Neuron (in vitro differentiated cells): ENCODE results near the gene PDZRN4.
"Not testable (repeated sequence)": the region's sequence is repeated elsewhere in the genome, so short reads cannot be mapped to it uniquely, and the experiment has no call there.

Experiments
- H2AFZ ChIP-seq: one replicate; pipeline ENCODE4 v1.6.1; 2013; ENCODE audit warnings: low read depth, mild to moderate bottlenecking, inconsistent platforms, low read length, moderate library complexity
- H3K27me3 ChIP-seq: one replicate; pipeline ENCODE4 v1.6.1; 2013; ENCODE audit warnings: low read length; ENCODE audit not compliant: insufficient read depth
- H3K36me3 ChIP-seq: one replicate; pipeline ENCODE4 v1.6.1; 2013; ENCODE audit warnings: low read length; ENCODE audit not compliant: insufficient read depth
- H3K4me1 ChIP-seq: one replicate; pipeline ENCODE4 v1.6.1; 2013; ENCODE audit warnings: low read length; ENCODE audit not compliant: insufficient read depth
- H3K4me3 ChIP-seq: 2 replicates; pipeline ENCODE4 v1.5.1; 2013; ENCODE audit warnings: mild to moderate bottlenecking, low read length, moderate library complexity
- H3K9me3 ChIP-seq: one replicate; pipeline ENCODE4 v1.6.1; 2013; ENCODE audit warnings: low read length

The PDZRN4 gene

DNA sequence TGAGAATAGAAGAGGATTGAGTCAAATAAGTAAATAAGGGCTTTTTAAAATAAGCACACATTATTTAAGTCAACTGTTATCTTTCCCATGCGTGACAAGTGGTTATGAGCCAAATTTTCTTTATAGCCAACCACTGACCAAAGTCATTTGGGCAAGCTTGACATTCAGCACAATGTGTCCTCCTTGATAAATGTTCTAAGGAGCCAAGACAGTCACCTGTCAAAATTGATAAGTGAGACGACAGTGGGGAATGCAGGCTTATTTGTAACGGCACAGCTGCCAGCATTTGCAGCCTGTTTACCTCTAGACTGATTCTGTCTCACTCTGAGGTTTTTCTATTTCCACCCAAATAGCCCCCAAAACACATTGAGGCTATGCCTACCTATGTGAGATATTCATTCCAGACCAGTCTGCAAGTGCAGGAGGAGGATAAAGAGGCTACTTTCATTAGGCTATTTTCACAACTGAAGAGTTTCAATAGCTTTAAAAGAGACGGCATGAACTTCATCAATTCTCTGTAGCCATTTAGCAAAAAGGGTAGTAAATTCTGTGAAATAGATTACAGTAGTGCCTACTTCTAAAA lies 339.5 kb downstream of the PDZRN4 start:
- Histone ChIP-seq H3K36me3 (no peaks in the 10 kb centered on the region), H3K9me3 (no peaks in the 10 kb centered on the region), H3K4me1 (no peaks in the 10 kb centered on the region), H3K4me3 (no peak overlapping the region), H2AFZ (no peak overlapping the region), H3K27me3 (no peaks in the 10 kb centered on the region)

DNA sequence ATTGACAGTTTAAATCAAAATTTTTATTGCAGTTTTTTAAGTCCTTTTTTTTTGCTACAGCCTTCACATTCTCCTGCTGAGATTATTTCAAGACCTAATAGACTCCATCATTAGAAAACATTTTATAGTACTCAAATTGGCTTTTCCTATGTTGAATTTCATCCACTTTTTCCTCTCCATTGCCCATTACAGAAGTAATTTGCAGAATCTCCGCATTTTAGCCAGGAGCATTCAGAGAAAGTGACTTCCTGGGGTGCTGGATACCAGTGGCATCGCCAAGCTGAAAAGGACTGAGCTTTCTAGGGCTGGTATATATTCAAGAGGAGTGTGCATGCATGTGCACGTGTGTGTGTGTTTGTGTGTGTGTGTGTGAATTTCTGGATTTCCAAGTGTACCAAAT lies 340.8 kb downstream of the PDZRN4 start:
- no peaks in the 10 kb centered on the region for H3K9me3 ChIP-seq
- no peaks in the 10 kb centered on the region for H3K4me1 ChIP-seq
- no peaks in the 10 kb centered on the region for H3K27me3 ChIP-seq
- no peak overlapping the region for H2AFZ ChIP-seq
- H3K4me3 ChIP-seq = no peak overlapping the region
- no peaks in the 10 kb centered on the region for H3K36me3 ChIP-seq

DNA sequence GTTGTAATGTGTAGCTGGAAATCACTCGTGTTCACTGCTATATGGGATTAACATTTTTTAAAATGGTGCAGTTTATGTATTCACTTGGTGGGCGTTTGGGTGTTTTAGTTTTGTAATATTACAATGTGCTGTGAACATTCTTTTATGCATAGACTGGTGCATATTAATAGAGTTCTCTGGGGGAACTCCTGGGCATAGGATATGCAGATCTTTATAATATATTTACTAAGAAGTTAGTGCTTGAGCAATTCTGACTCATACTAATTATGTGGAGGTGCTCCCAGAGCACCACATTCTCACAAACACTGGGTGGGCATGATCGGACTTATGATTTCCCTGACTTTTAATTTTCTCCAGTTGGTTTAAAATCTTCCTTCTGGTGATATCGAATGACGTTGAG lies 342.3 kb downstream of the PDZRN4 start:
- Histone ChIP-seq H3K36me3 (no peaks in the 10 kb centered on the region), H3K4me1 (no peaks in the 10 kb centered on the region), H3K27me3 (no peaks in the 10 kb centered on the region), H3K4me3 (no peak overlapping the region), H3K9me3 (no peaks in the 10 kb centered on the region), H2AFZ (no peak overlapping the region)

DNA sequence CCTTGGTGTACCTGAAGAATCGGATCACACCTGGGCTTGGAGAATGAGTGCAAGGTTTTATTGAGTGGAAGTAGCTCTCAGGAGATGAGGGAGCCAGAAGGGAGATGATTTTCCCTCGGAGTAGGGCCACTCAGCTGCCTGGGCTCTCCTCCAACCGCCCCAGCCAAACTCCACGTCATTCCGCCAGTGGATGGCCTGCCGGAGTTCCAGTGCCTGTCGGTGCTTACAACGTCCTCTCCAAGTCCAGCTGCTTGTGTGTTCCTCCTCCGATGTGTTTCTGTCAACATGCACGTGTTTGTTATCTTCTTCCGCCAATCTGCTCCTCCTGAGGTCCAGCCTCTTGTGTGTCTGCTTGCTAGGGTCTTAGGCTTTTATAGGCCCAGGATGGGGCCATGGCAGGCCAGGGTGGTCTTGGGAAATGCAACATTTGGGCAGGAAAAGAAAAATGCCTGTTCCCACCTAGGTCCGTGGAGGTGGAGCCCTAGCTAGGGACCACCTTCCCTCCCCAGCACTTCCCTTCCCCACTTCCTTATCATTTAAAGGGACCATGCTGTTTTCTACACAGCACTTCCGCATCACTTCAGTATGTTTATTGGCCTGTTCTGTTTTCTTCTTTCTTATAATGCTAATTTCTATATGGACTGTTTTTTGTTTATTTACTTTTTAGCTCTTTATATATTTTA lies 343.2 kb downstream of the PDZRN4 start:
- Histone ChIP-seq H2AFZ (no peak overlapping the region), H3K36me3 (no peaks in the 10 kb centered on the region), H3K27me3 (no peaks in the 10 kb centered on the region), H3K4me3 (no peak overlapping the region), H3K9me3 (no peaks in the 10 kb centered on the region), H3K4me1 (no peaks in the 10 kb centered on the region)

DNA sequence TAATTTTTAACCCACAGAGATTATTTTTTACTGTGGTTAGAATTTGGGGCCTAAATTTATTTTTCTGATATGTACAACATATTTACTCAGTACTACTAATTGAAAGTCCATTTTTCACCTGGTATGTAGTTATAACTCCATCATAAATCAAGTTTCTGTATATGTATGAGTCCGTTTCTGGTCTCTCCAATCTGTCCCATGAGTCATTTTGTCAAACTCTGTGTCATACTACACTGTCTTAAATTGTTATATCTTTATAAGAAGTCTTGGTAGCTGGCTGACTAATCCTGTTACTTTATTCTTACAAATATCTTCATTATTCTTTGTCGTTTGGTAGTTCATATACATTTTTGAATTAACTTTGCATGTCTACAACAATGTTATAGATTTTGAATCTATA lies 344.0 kb downstream of the PDZRN4 start:
- no peak overlapping the region for H3K4me3 ChIP-seq
- H3K4me1 ChIP-seq = no peaks in the 10 kb centered on the region
- H2AFZ ChIP-seq = no peak overlapping the region
- H3K27me3 ChIP-seq = no peaks in the 10 kb centered on the region
- H3K9me3 ChIP-seq = no peaks in the 10 kb centered on the region
- no peaks in the 10 kb centered on the region for H3K36me3 ChIP-seq

DNA sequence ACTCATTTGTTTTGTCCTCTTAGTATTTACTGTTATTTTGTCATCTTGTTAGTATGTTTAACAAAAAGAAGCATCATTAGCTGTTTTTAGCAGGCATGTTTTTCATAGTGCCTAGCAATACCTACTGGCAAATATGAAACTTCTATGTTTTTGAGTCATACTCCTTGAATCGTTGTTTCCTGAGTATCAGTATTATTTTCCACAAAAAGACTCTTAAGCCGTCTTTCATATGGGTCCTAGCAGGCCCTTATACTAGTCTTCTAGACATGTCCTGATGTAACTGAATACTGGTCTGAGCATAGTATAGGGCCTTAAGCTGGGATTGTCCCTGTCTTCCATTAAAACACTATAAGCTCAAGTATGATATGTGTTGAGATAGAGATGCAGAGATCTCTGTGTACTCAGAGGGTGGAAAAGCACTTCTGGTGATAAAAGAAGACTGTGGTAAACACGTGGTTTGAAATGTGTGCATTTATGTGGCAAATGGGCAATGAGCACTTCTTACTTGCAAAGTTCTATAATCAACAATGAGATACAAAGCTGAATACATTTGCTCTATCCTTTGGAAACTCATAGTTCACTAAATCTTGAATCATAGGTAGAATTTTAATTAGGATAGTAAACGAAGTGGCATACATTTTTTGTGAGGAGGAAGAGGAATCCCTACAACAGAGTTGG lies 348.8 kb downstream of the PDZRN4 start:
- no peaks in the 10 kb centered on the region for H3K36me3 ChIP-seq
- H3K4me3 ChIP-seq = no peak overlapping the region
- H3K9me3 ChIP-seq = no peaks in the 10 kb centered on the region
- no peaks in the 10 kb centered on the region for H3K27me3 ChIP-seq
- H2AFZ ChIP-seq = no peak overlapping the region
- no peaks in the 10 kb centered on the region for H3K4me1 ChIP-seq

DNA sequence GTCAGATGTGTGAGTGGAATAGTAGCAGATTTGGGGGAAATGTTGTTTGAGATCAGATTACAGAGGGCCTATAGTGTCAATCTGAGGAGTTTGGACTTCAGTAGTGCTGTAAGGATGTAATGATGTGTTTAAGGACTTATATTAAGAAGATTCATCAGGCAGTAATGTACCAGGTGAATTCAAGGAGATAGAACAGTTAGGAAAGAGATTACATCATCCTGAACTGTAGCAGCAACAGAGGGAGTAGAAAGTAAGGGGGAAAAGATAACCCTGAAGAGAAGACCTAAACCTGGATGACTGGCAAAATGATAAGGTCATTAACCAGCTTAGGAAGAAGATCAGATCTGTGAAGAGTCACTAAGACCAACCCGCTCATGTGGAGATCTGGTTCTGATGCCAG lies 349.4 kb downstream of the PDZRN4 start:
- Histone ChIP-seq H3K9me3 (no peaks in the 10 kb centered on the region), H2AFZ (no peak overlapping the region), H3K27me3 (no peaks in the 10 kb centered on the region), H3K4me3 (no peak overlapping the region), H3K36me3 (no peaks in the 10 kb centered on the region), H3K4me1 (no peaks in the 10 kb centered on the region)

DNA sequence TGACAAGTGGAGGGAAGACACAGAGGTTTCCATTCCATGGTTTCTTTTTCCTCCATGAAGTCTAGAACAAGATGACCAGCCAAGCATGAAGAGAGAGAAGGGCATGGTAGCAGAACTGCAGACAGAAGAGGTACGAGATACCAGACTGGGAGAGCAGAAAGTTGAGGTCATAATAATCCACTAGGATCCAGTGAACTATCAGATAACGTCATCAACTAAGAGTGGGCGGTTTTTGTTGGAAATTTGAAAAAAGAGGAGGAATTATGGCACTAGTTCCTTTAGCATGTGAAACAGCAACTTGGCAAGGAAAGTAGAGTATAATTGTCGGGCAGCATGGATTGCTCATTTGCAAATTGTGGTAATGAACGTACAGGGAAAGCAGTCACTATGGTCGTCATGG lies 357.6 kb downstream of the PDZRN4 start:
- H3K36me3 ChIP-seq = no peaks in the 10 kb centered on the region
- no peaks in the 10 kb centered on the region for H3K9me3 ChIP-seq
- no peaks in the 10 kb centered on the region for H3K27me3 ChIP-seq
- H2AFZ ChIP-seq = no peak overlapping the region
- no peaks in the 10 kb centered on the region for H3K4me1 ChIP-seq
- no peak overlapping the region for H3K4me3 ChIP-seq

DNA sequence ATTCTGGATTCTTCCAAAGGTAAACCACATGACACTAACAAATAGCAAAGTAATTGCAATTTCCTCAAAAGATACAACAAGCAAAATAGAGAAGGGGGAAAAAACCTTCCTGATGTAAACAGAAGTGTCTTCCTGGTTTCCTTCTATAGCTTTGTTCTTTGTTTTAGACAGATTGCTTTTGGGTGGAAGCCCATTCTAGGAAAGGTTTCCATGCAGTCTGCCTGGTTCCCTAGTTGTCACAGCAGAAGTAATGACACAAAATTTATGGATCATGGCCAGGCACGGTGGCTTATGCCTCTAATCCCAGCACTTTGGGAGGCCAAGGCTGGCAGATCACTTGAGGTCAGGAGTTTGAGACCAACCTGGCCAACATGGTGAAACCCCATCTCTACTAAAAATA lies 359.0 kb downstream of the PDZRN4 start:
- H3K4me3 ChIP-seq, H3K9me3 ChIP-seq, H3K4me1 ChIP-seq, H2AFZ ChIP-seq, H3K36me3 ChIP-seq, H3K27me3 ChIP-seq: not testable (repeated sequence)

DNA sequence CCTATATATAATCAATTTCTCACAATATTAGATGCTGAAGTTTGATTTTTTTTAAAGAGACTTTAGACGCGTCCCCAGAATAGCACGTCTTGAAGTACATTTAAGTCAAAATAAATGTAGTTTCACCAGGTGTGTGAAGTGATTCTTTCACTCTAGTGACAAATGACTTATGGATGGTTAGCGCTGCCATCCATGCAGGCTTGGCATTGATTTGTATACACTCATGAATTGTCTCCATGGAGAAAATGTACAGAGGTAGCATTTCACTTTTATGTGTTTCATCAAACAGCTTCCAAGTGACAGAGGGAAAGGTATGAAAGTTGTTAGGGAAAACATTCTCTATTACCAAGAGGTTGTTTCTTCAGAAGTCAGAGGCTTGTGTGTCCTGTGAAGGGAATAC lies 360.8 kb downstream of the PDZRN4 start:
- Histone ChIP-seq H3K9me3 (no peaks in the 10 kb centered on the region), H3K4me1 (peaks cover 3% of the 10 kb centered on the region), H3K36me3 (no peaks in the 10 kb centered on the region)

DNA sequence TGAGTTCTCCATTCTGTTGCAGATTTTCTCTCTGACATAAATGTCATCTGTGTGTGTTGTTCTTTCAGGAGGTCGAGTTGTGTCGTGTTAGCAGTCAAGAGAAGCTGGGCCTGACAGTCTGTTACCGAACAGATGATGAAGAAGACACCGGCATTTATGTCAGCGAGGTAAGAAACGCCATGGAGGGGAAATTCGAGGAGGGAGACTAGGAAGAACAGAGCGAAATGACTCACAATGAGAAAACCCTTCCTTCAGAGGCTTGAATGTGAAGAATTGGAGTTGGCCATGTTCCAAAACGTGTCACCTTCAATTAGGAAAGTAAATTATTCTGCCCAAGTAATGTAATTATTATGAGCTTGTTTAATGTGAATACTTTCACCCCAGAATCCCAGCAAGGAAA lies 364.5 kb downstream of the PDZRN4 start:
- Histone ChIP-seq H3K36me3 (no peaks in the 10 kb centered on the region), H3K9me3 (no peaks in the 10 kb centered on the region), H2AFZ (no peak overlapping the region), H3K4me1 (peaks cover 3% of the 10 kb centered on the region), H3K27me3 (no peaks in the 10 kb centered on the region), H3K4me3 (no peak overlapping the region)

More for the DNA sequence above, 360.8 kb downstream of the PDZRN4 start:
- no peak overlapping the region for H3K4me3 ChIP-seq
- no peaks in the 10 kb centered on the region for H3K27me3 ChIP-seq
- no peak overlapping the region for H2AFZ ChIP-seq

DNA sequence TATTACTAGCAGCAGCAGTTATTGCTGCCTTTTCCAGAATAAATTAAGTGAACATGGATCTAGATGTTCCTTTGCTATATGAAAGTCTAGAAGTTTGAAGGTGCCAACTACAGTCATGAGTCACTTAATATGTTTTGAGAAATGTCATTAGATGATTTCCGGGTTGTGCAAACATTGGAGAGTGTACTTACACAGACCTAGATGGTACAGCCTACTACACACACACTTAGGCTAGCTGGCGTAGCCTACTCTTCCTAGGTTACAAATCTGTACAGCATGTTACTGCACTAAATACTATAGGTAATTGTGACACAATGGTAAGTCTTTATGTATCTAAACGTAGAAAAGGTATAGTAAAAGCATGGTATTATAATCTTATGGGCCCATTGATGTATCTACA lies 368.1 kb downstream of the PDZRN4 start:
- Histone ChIP-seq H3K36me3 (no peaks in the 10 kb centered on the region), H3K27me3 (no peaks in the 10 kb centered on the region), H3K4me3 (no peak overlapping the region), H3K9me3 (no peaks in the 10 kb centered on the region), H3K4me1 (peaks cover 3% of the 10 kb centered on the region), H2AFZ (no peak overlapping the region)

DNA sequence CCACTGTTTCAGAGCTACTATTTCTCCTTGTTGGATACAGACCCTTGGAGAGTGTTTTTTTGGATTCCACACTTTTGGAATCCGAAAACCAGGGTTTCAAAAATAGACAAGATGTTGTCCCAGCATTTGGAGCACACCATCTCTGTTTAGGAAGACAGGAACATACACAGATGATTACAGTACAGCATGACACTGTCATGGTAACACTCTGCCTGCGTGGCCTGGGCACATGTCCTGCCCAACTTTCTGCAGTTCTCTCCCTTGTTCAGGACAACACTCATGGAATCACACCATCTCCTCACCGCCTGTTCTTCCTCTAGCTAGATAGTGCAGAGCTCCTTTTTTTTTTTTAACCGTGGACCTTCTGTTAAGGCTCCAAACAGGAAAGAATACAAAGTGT lies 369.2 kb downstream of the PDZRN4 start:
- no peak overlapping the region for H3K4me3 ChIP-seq
- H3K27me3 ChIP-seq = no peaks in the 10 kb centered on the region
- H2AFZ ChIP-seq = no peak overlapping the region
- peaks cover 3% of the 10 kb centered on the region for H3K4me1 ChIP-seq
- H3K9me3 ChIP-seq = no peaks in the 10 kb centered on the region
- H3K36me3 ChIP-seq = no peaks in the 10 kb centered on the region
